HG03135 (cell line): Measurements from ENCODE around the gene IL3RA.
A peak's percentile ranks its signal among the peaks of the same experiment; 100 is the strongest.

Experiments used
- ATAC-seq: cut with Tn5 transposase; IDR thresholded peaks from one replicate; pipeline ENCODE4 v1.9.1; 2021; ENCODE audit warnings: mild to moderate bottlenecking, moderate library complexity; ENCODE audit not compliant: unreplicated experiment

Gene IL3RA

GRCh38 chrX:1380672-1381233 lies 44.2 kb downstream of the IL3RA start:
- ATAC-seq, result no peak

- no peak for ATAC-seq
Observed at GRCh38 chrX:1384658-1385252, 48.2 kb downstream of the IL3RA start.

GRCh38 chrX:1385253-1386223 lies 49.0 kb downstream of the IL3RA start:
- no peak for ATAC-seq

GRCh38 chrX:1386338-1387127 lies 49.9 kb downstream of the IL3RA start:
- no peak for ATAC-seq

GRCh38 chrX:1387141-1387776 lies 50.7 kb downstream of the IL3RA start:
- no peak for ATAC-seq

GRCh38 chrX:1388651-1389050 lies 52.1 kb downstream of the IL3RA start:
- no peak for ATAC-seq

- ATAC-seq, result no peak
Observed at GRCh38 chrX:1389181-1389992, 52.8 kb downstream of the IL3RA start.

- ATAC-seq, result no peak
Observed at GRCh38 chrX:1389993-1390285, 53.4 kb downstream of the IL3RA start.

- ATAC-seq, result no peak
Observed at GRCh38 chrX:1390621-1391369, 54.2 kb downstream of the IL3RA start.

- ATAC-seq, result no peak
Observed at GRCh38 chrX:1391370-1391706, 54.8 kb downstream of the IL3RA start.

- ATAC-seq, result peak; percentile 95
Observed at GRCh38 chrX:1391707-1392375, 55.3 kb downstream of the IL3RA start, which contains the start of gene SLC25A6. Gene SLC25A6 (minus strand): TSS chrX:1392113. CDS start chrX:1392009, 104 bp downstream.

- peak; percentile 31 for ATAC-seq
Observed at GRCh38 chrX:1392376-1393068, 55.9 kb downstream of the IL3RA start.

GRCh38 chrX:1393871-1394615 lies 57.5 kb downstream of the IL3RA start:
- ATAC-seq, result no peak

- no peak for ATAC-seq
Observed at GRCh38 chrX:1394731-1395501, 58.3 kb downstream of the IL3RA start.

GRCh38 chrX:1395646-1396216 lies 59.1 kb downstream of the IL3RA start:
- no peak for ATAC-seq

- no peak for ATAC-seq
Observed at GRCh38 chrX:1397001-1397400, 60.4 kb downstream of the IL3RA start.
